RWPE1 (cell line): ENCODE measurements around the gene OVOL2.

Source experiments
- CTCF ChIA-PET: fragments of 350-600 bp; sonication (Branson Sonifier 250); formaldehyde crosslinking; extraction: SDS; loops from one replicate; lab custom pipeline; 2021; lab: Yijun Ruan, JAX
- POLR2A ChIA-PET: fragments of 400-600 bp; formaldehyde crosslinking; extraction: SDS; loops from one replicate; lab custom pipeline; 2020; ENCODE audit warnings: antibody characterized with exemption; ENCODE audit not compliant: low non-redundant PET; lab: Yijun Ruan, JAX
- DNase-seq: peaks from one replicate; pipeline ENCODE4 v3.0.0; 2012; ENCODE audit warnings: low spot score
- H3K27ac ChIP-seq: fragments of 450-650 bp; 2 replicates; pipeline ENCODE4 v1.5.1; 2017
- CTCF ChIP-seq: fragments of 450-650 bp; conservative IDR thresholded peaks from 2 replicates; pipeline ENCODE4 v1.5.1; 2017; ENCODE audit warnings: low read depth, mild to moderate bottlenecking

Gene OVOL2

GRCh38 chr20:17995967-17996819, 61.5 kb downstream of the OVOL2 start:
- peak; percentile 100 for TF ChIP-seq CTCF
- H3K27ac ChIP-seq = no peak overlapping the region
- ChIA-PET CTCF (interaction anchor here (0.5 to 2.8 kb wide), 12 partner anchors 12 to 492 kb away, joined by 3 to 12 read pairs (median 4); no protein-coding TSS in a partner anchor), POLR2A (interaction anchor here (0.6 kb wide), 1 partner anchor 20 kb away, joined by 4 read pairs; no protein-coding TSS in a partner anchor)
- peak; percentile 70 for DNase-seq

GRCh38 chr20:17993546-17993945, 64.2 kb downstream of the OVOL2 start:
- no peak for TF ChIP-seq CTCF
- ChIA-PET CTCF (no interaction called here), POLR2A (no interaction called here)
- DNase-seq = no peak
- no peak overlapping the region for H3K27ac ChIP-seq

- POLR2A ChIA-PET = interaction anchor here (0.7 kb wide), 1 partner anchor 517 kb away, joined by 3 read pairs; no protein-coding TSS in a partner anchor
- no peak for TF ChIP-seq CTCF
- peak overlapping the region; percentile 47 for H3K27ac ChIP-seq
- DNase-seq = no peak
- CTCF ChIA-PET = interaction anchor here (0.6 kb wide), 1 partner anchor 293 kb away, joined by 5 read pairs; no protein-coding TSS in a partner anchor
Measured at GRCh38 chr20:17992847-17993513, 64.7 kb downstream of the OVOL2 start.

- no peak for TF ChIP-seq CTCF
- DNase-seq = no peak
- H3K27ac ChIP-seq = peak overlapping the region; percentile 47
- ChIA-PET CTCF (no interaction called here), POLR2A (no interaction called here)
Measured at GRCh38 chr20:17992224-17992637, 65.5 kb downstream of the OVOL2 start.

- no peak overlapping the region for H3K27ac ChIP-seq
- DNase-seq = no peak
- POLR2A ChIA-PET = interaction anchor here (0.6 to 1.3 kb wide), 2 partner anchors 21 to 516 kb away, joined by 3 to 4 read pairs; no protein-coding TSS in a partner anchor
- CTCF ChIA-PET = interaction anchor here (0.9 kb wide), 1 partner anchor 23 kb away, joined by 3 read pairs; no protein-coding TSS in a partner anchor
- no peak for TF ChIP-seq CTCF
Measured at GRCh38 chr20:17990278-17990972, 67.3 kb downstream of the OVOL2 start.

- TF ChIP-seq CTCF = no peak
- POLR2A ChIA-PET = no interaction called here
- CTCF ChIA-PET = no interaction called here
Measured at GRCh38 chr20:17987988-17988387, 69.7 kb downstream of the OVOL2 start.

More at GRCh38 chr20:17987988-17988387, 69.7 kb downstream of the OVOL2 start:
- no peak overlapping the region for H3K27ac ChIP-seq
- DNase-seq = no peak
